IPS DF 6.9 (cell line): ENCODE data around the gene SRCIN1.
"Not testable (repeated sequence)": the region's sequence is repeated elsewhere in the genome, so short reads cannot be mapped to it uniquely, and the experiment has no call there.

Experiments used
- DNase-seq: peaks from one replicate; pipeline ENCODE4 v3.0.0-alpha.2; 2013; ENCODE audit warnings: low read depth, low spot score
- H3K27ac ChIP-seq: one replicate; pipeline ENCODE4 v1.5.1; 2013; ENCODE audit warnings: low read length, control low read depth
- H3K27me3 ChIP-seq: 2 replicates; pipeline ENCODE4 v1.6.1; 2013; ENCODE audit warnings: mild to moderate bottlenecking, low read length; ENCODE audit not compliant: control insufficient read depth, insufficient read depth
- H3K36me3 ChIP-seq: 2 replicates; pipeline ENCODE4 v1.6.1; 2013; ENCODE audit warnings: low read length; ENCODE audit not compliant: control insufficient read depth, insufficient read depth
- H3K4me1 ChIP-seq: 2 replicates; pipeline ENCODE4 v1.6.1; 2013; ENCODE audit warnings: low read length; ENCODE audit not compliant: control insufficient read depth, insufficient read depth
- H3K4me3 ChIP-seq: 2 replicates; pipeline ENCODE4 v1.5.1; 2013; ENCODE audit warnings: mild to moderate bottlenecking, low read length
- H3K9me3 ChIP-seq: 2 replicates; pipeline ENCODE4 v1.6.1; 2013; ENCODE audit warnings: low read length, inconsistent platforms; ENCODE audit not compliant: control insufficient read depth, insufficient read depth
- WGBS: extraction: QIAGEN DNeasy Blood & Tissue Kit; methylation state at CpG from one replicate; pipeline ENCODE4 v1.1.7; 2013; ENCODE audit warnings: mixed read lengths, missing lambda C conversion rate; ENCODE audit not compliant: insufficient read length, insufficient coverage; 5-methylcytosine and 5-hydroxymethylcytosine counted together

The SRCIN1 gene

DNA sequence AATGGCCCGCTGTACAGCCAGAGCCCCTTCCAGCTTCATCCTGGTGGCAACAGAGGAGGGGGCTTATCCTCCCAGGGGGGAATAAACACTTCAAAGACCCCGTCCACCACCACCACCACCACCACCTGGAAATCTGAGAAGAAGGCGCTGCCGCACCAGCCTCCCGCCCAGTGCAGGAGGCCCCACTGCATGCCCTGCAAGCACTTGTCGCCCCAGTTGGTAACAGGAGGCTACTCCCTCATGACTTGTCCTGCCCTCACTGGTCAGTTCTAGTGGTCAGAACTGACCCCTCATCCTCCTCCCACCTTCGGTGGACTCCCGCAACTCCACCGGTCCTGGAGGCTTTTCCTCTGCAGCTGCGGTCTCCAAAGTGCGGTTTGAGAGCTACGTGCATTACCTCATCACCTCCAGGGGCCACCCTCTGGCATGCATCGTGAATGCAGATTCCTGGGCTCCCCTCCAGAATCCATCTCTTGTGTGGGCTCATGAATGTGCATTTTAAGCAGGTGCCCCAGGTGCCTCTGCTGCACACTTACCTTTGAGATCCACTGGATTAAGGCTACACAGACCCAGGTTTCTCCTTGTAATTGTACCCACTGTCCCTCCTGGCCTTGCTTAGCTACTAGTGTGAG, 71.8 kb downstream of the SRCIN1 start:
- no peaks in the 10 kb centered on the region for H3K9me3 ChIP-seq
- no peaks in the 10 kb centered on the region for H3K27me3 ChIP-seq
- H3K27ac ChIP-seq, result no peak overlapping the region
- WGBS, result no CpG with 5 or more reads among the region's 13 CpGs
- DNase-seq, result no peak
- H3K4me1 ChIP-seq, result peaks cover 4% of the 10 kb centered on the region
- no peak overlapping the region for H3K4me3 ChIP-seq
- H3K36me3 ChIP-seq, result no peaks in the 10 kb centered on the region

DNA sequence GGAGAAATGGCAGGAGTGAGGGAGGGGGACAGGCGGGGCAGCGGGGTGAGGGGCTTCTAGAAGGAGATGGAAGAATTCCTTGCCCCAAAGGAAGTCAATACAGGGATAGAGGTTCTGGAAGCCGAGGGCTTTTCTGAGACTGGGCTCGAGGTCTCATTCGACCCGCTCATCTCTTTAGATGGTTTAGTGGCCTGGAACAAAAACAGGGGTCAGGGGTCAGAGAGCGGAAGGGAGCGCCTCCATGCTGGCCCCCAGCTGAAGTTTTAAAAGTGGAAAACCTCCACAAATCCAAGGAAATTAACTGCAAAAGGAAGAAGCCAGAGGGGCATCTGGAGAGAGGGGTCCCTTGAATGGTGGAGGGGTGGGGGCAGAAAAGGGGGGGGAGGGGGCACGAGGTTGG, 72.5 kb downstream of the SRCIN1 start:
- WGBS, result no CpG with 5 or more reads among the region's 9 CpGs

DNA sequence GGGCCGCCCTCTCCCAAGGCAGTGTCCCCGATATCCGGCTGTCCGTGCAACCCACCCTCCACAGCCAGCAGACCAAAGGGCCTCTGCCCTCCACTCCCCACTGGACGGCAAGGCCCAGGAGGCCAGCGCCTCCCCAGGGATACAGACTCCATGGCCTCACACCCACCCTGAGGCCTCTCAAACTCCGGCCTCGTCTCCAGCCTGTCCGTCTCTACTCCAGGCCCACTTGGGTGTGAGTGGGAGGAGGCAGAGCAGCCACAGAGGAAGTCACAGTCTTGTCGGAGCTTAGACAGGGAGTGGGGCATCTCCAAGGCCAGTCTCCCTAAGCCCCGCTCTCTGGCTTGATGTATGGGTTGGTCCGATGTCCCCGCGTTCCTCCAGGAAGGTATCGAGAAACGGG, 73.3 kb downstream of the SRCIN1 start:
- no peak for DNase-seq
- no peaks in the 10 kb centered on the region for H3K27me3 ChIP-seq
- no peak overlapping the region for H3K4me3 ChIP-seq
- no CpG with 5 or more reads among the region's 16 CpGs for WGBS
- H3K27ac ChIP-seq, result no peak overlapping the region
- no peaks in the 10 kb centered on the region for H3K9me3 ChIP-seq
- H3K4me1 ChIP-seq, result peaks cover 4% of the 10 kb centered on the region
- no peaks in the 10 kb centered on the region for H3K36me3 ChIP-seq

More for the DNA sequence above, 72.5 kb downstream of the SRCIN1 start:
- no peaks in the 10 kb centered on the region for H3K27me3 ChIP-seq
- H3K4me1 ChIP-seq, result peaks cover 4% of the 10 kb centered on the region
- H3K9me3 ChIP-seq, result no peaks in the 10 kb centered on the region
- no peaks in the 10 kb centered on the region for H3K36me3 ChIP-seq
- no peak overlapping the region for H3K27ac ChIP-seq
- DNase-seq, result no peak
- H3K4me3 ChIP-seq, result no peak overlapping the region

- DNase-seq, result not testable (repeated sequence)
- WGBS, result no CpG with 5 or more reads among the region's 11 CpGs
These were observed 74.0 kb downstream of the SRCIN1 start for GRCh38 chr17:38531761-38532160.

GRCh38 chr17:38530856-38531255, 74.9 kb downstream of the SRCIN1 start:
- not testable (repeated sequence) for H3K36me3 ChIP-seq, H3K4me1 ChIP-seq, H3K27me3 ChIP-seq, H3K9me3 ChIP-seq, H3K27ac ChIP-seq, H3K4me3 ChIP-seq, DNase-seq
- WGBS, result no CpG with 5 or more reads among the region's 11 CpGs

More at GRCh38 chr17:38531761-38532160, 74.0 kb downstream of the SRCIN1 start:
- H3K27ac ChIP-seq, H3K9me3 ChIP-seq, H3K27me3 ChIP-seq, H3K4me3 ChIP-seq, H3K36me3 ChIP-seq, H3K4me1 ChIP-seq: not testable (repeated sequence)

DNA sequence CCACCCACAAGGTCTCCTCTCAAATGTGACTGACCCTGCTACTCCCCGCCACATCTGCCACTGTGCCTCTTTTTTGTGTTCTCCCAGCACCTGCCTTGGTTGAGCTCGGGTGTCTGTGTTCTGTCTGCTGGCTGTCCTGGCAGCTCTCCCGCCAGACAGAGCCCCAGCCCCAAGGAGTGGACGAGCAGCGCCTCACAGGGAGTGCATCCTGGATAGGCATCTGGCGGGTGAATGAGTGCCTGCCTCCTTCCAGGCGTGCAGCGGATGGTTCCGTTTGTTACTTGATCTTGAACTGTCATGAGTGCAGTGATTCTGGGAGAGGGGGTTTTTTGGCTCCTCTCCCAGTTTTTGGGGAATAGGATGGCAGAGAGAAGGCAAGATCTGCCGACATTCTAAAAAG, 77.6 kb downstream of the SRCIN1 start:
- H3K36me3 ChIP-seq, H3K9me3 ChIP-seq, H3K4me1 ChIP-seq, DNase-seq, H3K27me3 ChIP-seq, H3K27ac ChIP-seq, H3K4me3 ChIP-seq: not testable (repeated sequence)
- WGBS, result no CpG with 5 or more reads among the region's 10 CpGs

- H3K27ac ChIP-seq, H3K4me3 ChIP-seq, H3K4me1 ChIP-seq, H3K36me3 ChIP-seq, H3K27me3 ChIP-seq, H3K9me3 ChIP-seq, DNase-seq: not testable (repeated sequence)
- no CpG with 5 or more reads among the region's 8 CpGs for WGBS
These were observed 79.2 kb downstream of the SRCIN1 start for GRCh38 chr17:38526526-38526925.

- H3K27ac ChIP-seq, result no peak overlapping the region
- H3K36me3 ChIP-seq, result no peaks in the 10 kb centered on the region
- no peaks in the 10 kb centered on the region; the same call in 1 of the 2 replicates for H3K27me3 ChIP-seq
- H3K4me3 ChIP-seq, result no peak overlapping the region
- H3K9me3 ChIP-seq, result no peaks in the 10 kb centered on the region
- no peak for DNase-seq
- H3K4me1 ChIP-seq, result peaks cover 11% of the 10 kb centered on the region
- no CpG with 5 or more reads among the region's 13 CpGs for WGBS
These were observed 93.2 kb downstream of the SRCIN1 start for GRCh38 chr17:38512473-38513058.

DNA sequence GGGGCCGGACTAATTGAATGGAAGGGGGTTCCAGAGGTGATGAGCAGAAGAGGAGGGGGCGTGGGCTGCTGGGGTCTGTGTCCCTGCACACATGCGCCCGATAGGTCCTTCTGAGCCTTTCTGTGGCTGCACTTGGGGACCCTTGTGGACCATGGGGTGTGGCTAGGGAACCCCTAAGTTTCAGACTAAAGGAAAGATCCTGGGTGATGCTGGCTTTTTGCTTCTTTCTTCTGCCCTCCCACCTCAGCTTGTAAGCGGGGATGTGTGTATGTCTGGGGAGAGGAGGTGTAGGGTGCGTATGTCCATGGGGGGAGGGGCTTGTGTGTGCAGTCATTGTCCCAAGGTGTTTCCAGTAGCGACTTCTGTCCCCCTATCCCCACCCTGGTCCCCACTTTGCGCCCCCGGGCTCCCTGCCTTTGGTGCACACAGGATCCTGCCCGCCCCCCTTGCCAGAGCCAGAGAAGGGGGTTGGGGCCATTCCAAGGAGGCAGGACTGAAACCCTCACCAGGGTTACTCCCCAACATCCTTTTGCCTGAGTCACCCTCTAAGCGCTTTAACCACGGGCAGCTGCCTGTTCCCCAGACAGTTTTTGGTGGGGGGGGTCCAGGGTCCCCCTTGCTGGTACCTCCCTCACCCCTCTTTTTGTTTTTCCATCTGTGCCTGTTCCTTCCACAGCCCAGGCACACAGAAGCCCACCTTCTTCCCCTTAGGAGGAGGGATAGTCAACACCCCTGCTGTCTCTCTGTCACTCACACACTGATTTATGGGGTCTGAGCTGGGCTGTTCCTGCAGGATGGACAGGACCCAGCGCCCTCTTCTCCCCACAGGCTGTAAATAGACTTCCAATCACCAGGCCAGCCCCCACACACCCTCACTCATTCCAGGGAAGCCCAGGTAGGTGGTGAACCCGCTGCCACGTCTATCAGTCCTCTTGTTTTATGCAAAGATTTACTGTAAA, 94.3 kb downstream of the SRCIN1 start:
- Histone ChIP-seq H3K4me3 (no peak overlapping the region; the same call in 1 of the 2 replicates), H3K27ac (no peak overlapping the region), H3K9me3 (no peaks in the 10 kb centered on the region), H3K4me1 (peaks cover 12% of the 10 kb centered on the region), H3K27me3 (no peaks in the 10 kb centered on the region; the same call in 1 of the 2 replicates), H3K36me3 (no peaks in the 10 kb centered on the region)
- DNase-seq, result no peak
- WGBS, result no CpG with 5 or more reads among the region's 15 CpGs

DNA sequence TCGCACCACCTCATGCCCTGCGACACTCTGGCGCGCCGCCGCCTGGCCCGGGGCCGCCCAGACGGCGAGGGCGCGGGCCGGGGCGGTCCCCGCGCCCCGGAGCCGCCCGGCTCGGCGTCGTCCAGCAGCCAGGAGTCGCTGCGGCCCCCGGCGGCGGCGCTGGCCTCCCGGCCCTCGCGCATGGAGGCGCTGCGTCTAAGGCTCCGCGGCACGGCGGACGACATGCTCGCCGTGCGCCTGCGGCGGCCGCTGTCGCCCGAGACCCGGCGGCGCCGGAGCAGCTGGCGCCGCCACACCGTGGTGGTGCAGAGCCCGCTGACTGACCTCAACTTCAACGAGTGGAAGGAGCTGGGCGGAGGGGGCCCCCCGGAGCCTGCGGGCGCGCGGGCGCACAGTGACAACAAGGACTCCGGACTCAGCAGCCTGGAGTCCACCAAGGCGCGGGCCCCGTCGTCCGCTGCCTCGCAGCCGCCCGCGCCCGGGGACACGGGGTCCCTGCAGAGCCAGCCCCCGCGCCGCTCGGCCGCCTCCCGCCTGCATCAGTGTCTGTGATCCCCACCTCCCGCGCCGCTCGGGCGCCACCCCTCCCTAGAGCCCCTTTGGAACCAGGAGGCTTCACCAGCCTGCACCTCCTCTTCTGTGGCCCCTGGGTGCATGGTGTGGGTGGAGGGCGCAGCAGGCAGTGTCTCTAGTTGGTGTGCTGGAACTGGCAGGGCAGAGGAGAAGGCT, 95.2 kb downstream of the SRCIN1 start:
- Histone ChIP-seq H3K36me3 (no peaks in the 10 kb centered on the region), H3K4me3 (peak overlapping the region; percentile 30; the same call in 1 of the 2 replicates), H3K27me3 (no peaks in the 10 kb centered on the region; the same call in 1 of the 2 replicates), H3K27ac (no peak overlapping the region), H3K9me3 (no peaks in the 10 kb centered on the region), H3K4me1 (peaks cover 12% of the 10 kb centered on the region)
- WGBS, result no CpG with 5 or more reads among the region's 86 CpGs
- DNase-seq, result no peak
